ENCODE results near the gene POMT2.

The POMT2 gene

DNA sequence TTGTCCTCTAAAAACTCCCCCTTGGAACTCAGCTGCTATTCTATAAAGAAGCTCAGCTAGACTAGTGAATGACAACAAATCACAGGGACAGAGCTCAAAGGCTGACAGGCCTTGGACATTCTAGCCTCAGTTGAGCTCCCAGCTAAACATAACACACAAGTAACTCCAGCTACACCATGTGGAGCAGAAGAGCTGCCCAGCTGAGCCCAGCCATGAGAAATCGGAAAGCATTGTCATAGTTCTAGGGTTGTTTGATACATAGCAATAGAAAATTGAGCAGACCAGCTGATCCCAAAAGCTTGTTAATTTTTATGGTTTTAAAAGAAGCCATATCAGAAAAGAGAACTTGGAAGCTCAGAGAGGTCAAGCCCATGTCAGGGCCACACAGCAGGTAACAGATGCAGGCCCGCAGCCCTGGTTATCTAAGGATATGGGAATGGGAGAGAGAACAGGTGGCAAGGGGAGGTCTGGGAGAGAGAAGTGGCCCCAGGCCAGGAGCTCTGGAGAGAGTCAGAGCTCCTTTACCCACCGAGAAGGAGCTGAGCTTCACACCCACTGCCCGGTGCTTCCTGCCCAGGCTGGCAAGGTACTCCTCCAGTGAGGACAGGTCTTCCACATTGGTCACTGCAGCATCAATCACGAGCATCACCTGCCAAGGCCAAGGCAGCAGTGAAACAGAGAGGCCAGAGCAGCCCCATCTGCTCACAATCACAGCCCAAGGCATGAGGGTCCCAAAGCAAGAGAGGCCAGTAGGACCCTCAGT, 52.6 kb downstream of the POMT2 start:
- DNase-seq (ENCODE audit: low read depth, low spot score), result no peak

DNA sequence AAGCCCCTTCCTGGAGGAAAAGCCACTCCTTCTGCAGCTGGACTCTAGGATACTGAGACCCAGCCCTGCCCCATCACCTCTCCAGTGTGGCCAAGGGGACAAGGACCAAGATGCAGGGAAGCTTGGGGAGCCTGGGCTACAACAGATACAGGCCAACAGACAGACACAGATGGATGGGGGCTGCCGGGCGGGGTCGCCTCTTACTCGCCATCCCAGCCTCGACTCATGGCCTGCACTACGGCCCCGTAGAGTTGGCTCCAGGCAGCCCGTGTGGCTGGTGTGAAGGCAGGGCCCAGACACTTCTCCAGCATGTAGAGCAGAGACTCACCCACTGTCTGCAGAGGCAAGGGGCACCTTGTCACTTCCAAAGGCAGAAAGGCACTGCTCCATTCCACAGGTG, 54.3 kb downstream of the POMT2 start:
- no peak for DNase-seq (ENCODE audit: low read depth, low spot score)

DNA sequence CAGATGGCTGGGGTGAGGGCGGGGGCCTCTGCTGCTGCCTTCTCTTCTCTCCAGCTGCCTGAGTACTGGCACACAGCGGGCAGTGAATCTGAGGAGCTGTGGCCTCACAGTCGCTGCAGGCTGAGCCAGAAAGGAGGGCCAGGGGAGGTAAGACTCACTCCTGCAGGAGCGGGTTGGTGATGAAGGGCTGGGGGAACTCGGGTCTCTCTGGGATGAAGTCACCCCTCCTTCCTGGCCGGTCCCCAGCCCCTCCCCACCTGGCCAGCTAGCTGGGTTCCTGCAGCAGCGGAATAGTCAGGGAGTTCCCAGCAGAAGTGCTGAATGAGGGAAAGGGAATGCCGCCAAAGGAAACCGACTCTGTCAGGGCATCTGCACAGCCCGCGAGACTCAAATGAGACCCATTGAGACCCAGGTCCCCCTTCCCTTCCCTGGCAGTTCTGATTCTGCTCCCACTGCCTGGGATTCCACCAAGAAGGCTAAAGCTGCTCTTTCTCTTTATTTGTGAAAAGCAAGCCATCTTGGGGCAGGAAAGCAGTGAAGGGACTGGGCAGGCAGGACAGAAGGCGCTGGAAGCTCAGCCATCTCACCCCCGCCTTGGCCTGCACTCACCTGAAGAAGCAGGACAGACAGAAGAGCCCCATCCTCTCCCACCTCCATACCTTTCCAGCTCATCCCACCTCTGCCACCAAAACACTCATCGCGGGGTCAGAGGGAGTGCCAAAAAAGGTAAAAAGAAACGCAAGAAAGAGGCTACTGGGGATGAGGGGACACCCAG, 54.9 kb downstream of the POMT2 start:
- no peak for DNase-seq (ENCODE audit: low read depth, low spot score)

DNA sequence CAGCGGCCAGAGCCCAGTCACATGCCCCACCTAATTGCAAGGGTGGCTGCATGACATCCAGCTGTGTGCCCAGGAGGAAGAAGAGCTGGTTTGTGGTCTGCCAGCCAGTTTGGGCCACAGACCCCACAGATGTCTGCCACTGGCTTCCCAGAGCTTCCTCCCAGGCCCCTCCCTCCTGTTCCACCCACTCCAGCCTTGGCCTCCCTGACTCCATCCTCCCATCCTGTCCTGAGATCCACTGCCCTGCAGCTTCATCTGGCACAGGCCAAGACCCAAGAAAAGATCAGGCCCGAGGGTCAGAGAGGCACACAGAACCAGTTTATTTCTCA, 55.5 kb downstream of the POMT2 start:
- DNase-seq (ENCODE audit: low read depth, low spot score), result no peak

DNA sequence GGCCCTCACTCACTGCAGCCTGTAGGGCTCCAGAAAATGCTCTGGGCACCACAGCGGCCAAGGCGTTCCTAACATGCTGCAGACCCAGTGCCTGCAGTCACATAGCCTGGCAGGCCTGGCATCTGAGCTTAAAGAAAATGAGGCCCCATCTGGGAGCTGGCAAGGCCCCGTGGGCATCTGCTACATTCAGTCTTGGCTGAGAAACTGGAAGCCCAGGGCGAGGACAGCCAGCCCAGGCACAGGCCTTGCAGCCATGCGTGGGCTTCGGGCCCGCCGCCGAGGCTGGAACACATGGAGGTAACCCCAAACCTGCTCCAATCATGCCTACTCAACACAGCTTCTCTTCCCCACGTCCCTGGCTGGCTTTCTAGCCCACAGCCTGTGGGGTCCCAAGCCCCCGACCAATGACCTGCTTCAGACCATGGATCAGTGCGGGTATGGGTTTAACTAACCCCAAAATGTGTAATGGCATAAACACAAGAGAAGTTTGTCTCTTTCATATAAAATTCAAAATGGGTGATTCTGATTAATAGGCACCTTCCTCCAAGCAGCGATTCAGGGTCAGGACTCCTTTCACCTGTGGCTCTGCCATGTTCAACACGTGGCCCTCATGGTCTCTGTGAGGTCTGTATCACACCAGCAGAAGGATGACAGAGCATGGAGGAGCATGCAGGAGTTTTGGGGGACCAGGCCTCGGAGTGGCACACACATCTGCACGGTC, 56.1 kb downstream of the POMT2 start:
- DNase-seq (ENCODE audit: low read depth, low spot score), result no peak

DNA sequence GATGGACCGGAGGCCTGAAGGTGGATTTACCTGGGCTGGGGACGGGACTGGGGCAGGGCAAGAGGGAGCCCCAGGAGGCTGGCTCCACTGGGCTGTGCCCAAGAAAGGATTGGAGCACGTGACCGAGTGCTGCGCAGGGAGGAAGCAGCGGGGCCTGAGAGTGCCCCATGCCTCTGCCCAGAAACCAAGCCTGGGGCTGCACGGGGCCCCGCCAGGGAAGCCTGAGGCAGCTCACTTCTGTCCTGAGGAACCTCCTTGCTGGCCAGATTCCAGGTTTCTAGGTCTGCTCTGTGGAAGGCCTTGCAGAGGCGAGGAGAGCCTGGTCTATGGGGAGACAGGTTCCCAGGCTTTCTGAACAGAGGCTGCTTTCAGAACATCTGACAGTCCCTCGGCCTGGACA, 60.1 kb downstream of the POMT2 start:
- DNase-seq (ENCODE audit: low read depth, low spot score), result no peak

DNA sequence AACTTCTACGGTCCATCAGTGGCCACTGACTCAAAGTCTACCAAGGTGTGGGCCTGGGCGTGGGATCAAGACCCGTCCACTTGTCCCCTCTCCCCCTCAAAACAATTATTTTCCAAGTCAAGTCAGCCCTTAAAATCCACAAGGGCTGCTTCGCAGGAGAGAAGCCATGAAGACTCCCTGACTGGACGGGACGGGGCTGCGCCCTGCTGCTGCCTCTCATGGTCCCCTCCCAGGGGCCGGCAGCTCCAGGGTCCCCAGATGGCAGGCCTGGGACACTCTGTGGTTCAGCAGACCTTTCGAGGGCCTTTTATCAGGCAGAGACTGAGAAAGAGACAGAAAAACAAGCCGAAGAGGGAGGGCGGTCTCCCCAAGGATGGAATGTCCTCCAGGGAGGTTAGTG, 60.5 kb downstream of the POMT2 start:
- DNase-seq (ENCODE audit: low read depth, low spot score), result no peak

DNA sequence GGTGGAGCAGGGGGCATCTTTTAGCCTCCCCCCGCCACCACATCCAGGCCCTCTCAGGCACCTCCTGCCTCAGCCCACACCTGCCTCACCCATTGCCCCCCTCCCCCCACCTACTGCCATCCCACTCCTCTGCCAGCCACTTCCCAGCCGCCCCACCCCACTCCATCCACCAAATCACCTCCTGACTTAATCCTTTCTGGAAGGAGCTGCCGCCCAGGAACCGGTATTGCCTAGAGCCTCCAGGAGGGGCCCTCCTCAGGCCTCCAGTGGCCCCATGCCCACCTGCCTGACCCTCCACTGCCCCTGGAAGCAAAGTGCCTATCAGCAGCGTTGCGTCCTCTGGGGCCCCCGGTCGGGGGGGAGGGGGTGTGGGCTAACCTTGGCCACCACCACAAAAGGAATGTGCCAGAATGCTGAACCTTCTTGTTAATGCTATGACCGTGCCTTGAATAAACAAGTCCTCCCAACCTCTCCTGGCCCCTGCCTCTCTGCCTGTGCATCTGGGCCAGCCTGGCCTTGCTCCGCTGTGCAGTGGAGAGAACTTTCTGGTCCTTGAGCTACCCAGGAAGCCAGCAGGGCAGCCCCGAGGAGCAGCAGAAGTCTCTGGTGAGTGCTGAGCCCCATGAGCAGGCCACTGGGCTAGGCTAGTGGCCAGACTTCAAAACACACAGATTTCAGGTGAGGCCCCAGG, 61.5 kb downstream of the POMT2 start:
- DNase-seq (ENCODE audit: low read depth, low spot score), result no peak

DNA sequence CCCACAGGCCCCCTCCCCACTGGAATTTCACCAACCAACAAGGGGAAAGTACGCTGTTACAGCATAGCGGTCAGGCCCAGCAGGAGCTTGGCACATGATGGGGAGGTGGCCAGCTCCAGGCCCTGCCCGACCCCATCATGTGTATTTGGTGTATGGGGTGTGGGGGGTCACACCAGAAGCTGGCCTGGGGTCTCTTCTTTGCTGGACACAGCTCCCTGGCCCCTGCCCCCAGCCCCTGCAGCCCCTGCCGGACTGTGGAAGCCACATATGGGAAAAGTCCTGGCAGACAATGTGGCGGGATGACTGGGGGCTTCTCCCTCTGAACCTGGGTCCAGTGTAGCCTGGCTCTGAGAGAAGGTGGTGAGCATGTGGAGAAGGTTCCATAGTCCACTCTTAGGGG, 62.1 kb downstream of the POMT2 start:
- no peak for DNase-seq (ENCODE audit: low read depth, low spot score)

DNA sequence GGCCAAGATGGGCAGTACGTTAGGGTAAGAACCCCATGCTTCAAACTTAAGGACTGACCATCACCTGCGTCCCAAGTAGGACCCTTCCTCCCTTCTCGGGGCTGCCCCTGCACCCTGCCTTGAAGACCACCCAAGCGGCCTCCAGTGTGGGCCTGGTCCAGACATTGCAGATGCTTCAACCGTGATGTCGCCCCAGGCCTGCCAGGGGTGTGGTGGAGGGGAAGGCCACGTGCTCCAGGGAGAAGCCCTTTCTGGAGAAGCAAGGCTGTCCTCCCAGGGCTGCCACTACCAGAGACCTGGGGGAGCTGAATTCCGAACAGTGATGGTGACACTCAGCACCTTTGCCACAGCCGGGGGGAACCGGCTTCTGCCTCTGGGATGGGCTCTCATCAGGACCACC, 63.0 kb downstream of the POMT2 start:
- no peak for DNase-seq (ENCODE audit: low read depth, low spot score)

DNA sequence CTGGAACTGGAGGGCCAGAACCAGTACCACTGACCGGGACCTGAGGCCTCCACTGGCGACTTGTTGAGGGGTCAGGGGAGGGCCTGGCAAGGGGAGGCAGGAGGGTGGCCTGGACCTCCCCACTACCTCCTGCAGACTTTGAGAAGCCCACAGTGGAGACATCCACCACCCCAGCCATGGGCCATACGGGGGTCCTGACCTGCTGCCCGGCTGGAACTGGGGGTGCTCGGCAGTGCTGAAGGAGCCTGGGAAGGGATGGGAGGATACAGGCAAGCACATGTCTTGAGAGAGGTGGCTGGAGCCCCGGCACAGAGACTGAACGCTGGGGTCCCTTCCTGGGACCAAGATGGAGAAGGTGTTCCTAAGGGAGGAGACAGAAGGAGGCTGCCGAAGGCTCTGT, 64.0 kb downstream of the POMT2 start:
- DNase-seq (ENCODE audit: low read depth, low spot score), result no peak

DNA sequence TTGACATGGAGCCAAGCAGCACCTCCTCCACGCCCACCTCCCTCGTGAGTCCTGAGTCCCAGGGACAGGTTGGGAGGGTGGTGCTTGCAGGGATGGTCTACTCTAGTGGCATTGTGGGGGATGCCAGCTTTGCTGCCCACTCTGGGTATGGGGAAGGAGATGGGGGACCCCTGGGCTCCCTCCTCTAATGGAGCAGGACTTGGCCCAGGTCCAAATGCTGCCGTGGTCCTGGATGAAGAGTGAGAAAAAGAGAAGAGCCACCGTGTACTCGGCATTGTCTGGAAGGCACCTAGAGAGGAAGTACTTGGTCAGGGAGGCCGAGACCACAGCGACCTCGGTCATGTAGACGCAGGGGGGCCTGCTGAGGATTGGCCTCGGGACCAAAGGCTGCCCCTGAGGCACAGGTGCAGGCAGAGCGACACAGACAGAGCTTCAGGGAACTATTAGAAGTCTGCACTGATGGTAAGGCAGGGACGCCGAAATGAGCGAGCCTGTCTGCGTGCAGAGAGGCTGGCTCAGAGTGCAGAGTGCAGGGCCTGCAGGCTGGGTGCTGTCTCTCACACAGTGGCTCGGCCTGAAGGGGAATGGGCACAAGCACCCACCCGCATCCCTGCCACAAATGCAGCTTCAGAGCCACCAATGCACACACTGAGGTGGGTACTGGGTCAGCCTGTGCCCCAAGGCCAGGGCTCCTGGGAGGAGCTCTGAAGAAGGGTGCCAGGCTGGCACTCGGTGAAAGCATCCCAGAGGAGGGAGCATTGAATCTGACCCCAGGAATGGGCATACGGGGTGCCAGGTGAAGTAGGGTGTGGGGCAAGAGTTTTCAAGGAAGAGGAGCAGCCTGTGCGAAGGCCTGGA, 67.1 kb downstream of the POMT2 start:
- DNase-seq (ENCODE audit: low read depth, low spot score), result no peak

DNA sequence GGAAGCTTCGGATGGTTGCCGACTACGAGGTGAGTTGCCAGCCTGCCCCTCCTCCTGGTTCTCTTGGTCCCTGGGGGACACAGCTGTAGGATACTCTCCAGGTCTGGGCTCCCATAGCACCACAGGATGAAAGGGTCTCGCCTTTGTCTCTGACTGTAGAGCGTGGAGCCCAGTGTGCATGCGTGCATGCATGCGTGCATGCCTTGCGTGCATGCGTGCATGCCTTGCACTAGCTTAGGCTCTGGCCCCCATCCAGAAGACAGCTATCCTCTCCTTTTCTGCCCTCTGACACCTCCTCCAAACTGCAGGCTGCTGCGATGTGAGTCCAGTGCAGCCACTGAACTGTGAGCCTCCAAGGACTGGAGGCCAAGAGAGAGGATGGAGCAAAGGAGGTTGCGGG, 68.8 kb downstream of the POMT2 start:
- DNase-seq (ENCODE audit: low read depth, low spot score), result no peak

DNA sequence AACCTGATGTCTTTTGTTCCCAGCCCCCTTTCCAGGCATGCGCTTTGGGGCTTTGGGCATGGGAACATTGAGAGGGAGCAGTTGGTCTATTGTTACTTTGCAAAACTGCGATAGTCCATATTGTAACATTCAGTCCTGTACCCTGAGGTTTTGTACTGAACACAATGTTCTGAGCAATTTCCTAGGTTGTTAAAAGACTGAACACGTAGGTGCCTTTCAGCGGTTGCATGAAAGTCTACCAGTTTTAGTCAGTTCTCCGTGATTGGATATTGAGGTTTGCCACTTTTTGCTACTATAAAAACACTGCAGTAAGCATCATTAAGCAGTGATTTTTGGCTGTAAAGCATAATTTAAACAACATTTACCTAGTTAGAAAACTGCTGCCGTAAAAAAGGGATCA, 69.8 kb downstream of the POMT2 start:
- DNase-seq (ENCODE audit: low read depth, low spot score), result no peak

DNA sequence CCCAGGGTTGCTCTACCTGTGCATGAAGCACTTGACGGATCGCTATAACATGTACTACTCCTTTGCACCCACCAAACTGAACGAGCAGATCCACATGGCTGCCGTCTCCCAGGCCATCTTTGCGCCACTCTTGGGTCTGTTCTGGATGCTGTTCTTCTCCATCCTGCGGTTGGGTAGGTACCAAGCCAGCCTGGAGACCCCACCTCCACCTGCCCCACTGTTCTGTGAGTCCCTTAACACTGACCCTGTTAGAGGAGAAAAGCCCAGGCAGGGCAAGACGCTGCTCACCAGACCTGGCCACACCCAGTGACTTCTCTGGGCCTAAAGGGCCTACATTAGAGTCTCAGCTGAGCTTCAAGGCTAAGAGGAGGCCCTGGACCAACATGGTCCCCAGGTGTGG, 71.4 kb downstream of the POMT2 start:
- no peak for DNase-seq (ENCODE audit: low read depth, low spot score)

DNA sequence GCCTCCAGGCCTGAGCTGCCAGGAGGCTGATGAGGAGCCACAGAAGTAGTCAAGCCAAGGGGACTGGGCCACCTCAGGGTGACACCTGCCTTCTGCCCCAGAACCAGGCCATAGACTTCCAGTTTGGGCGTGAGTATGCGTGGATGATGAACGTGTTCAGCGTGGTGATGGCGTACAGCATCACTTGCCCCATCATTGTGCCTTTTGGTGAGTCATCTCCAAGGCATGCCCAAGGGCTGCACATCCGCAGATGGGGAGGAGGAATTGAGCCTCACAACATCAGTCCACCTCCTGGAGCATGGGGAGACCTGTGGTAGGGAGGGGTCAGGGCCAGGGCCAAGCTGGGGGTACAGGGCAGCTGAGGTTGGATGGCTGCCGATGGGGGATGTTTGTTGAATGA, 72.0 kb downstream of the POMT2 start:
- DNase-seq (ENCODE audit: low read depth, low spot score), result no peak

DNA sequence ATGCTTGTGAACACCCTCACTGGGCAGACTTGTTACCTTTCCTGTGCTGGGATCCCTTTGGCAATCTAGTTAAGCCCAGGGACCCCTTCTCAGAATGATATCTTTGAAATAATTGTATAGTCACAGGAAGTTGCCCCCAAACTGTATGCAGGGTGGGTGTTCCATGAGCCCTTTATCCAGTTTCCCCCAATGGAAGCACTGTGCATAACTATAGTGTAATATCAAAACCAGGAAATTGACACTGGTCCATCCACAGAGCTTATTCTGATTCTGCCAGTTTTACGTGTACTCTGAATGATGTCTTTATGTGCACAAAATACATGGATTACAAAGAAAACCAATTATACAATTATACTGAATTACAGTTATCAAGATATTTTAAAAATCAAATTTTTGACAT, 73.9 kb downstream of the POMT2 start:
- DNase-seq (ENCODE audit: low read depth, low spot score), result no peak

DNA sequence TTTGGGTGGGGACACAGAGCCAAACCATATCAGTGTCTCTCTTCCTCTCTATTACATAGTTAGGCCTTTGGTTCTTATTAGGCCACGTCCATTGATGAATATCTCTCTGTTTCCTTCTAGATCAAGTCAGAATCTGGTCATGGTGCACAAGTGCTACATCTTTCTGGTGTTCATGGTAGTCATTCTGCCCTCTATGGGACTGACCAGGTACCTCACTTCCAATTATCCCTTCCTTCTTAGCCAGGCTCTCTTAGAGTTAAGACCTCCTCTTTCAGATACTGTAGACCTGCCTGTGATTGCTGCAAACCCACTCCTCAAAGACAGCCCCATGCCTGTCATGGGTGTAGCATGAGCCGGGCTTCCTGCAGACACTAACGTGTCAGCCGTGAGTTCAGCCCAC, 74.9 kb downstream of the POMT2 start:
- no peak for DNase-seq (ENCODE audit: low read depth, low spot score)

DNA sequence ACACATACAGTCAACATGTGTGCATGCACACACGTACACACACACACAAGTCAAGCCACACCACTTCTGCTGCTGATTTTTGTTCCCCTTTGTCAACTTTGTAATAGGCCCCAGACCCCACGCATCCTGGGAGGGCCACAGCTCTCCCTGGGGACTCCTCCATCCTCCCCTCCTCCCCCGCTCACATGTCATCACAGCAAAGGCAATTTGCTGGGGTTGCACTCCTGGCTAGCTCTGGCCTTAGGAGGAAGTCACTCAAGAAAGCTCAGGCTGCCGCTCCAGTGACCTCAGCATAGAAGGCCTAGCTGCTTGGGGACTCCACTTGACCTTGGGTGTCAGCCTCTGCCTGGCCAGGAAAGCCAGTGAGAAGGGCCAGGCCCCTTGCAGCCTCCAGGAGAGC, 76.8 kb downstream of the POMT2 start:
- no peak for DNase-seq (ENCODE audit: low read depth, low spot score)

DNA sequence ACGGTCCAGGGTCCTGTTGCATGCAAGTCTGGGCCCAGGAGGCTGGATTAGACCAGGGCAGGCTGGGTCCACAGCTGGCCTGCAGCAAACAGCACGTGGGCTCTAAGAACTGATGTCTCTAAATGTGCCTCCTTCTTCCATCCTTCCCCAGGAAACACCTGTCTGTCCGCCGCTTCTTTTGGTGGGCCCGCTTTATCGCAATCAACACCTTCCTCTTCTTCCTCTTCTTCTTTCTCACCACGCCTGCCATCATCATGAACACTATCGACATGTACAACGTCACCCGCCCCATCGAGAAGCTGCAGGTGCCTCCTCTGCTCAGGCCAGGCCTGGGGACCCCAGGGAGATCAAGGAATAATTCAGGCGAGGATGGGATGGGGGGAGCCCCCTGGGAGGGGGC, 77.9 kb downstream of the POMT2 start:
- DNase-seq (ENCODE audit: low read depth, low spot score), result no peak

DNA sequence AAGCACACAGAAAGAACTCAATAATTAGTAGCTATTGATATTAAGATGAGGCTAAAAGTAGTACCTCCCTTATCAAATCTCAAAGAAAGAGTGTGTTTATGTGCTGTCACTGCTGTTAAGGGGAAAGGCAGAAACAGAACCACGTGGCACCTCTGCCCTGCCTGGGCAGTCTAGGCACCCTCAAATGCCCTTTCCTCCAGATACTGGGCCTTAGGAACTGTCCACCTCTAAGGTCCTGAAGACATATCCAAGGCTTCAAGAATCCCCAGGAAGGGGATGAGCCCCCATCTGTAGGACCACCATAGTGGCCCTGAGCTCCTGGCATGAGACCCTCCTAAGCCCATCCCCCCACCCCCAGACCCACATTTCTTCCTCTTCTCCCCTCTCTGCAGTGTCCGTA, 78.7 kb downstream of the POMT2 start:
- no peak for DNase-seq (ENCODE audit: low read depth, low spot score)

Measured in activated CD4-positive, CD25-positive, alpha-beta regulatory T cell treated with anti-CD3 and anti-CD28 coated beads, Interleukin-2, amount 50 U/mL, for 16 hours (primary cell).